Mucosa of descending colon (tissue), 3 donors: ENCODE measurements around the gene EMC9. TPM values are rescaled to one million over a fixed set of nuclear protein-coding genes. Genes with fewer than 3 reads are reported as not detected.

ENCODE experiments used
- ATAC-seq: fragments of 200-7000 bp; cut with Tn5 transposase; one replicate; pipeline ENCODE4 v1.9.1; 2020; ENCODE audit warnings: mild to moderate bottlenecking, moderate library complexity
- DNase-seq, 3 donors: peaks; one replicate each; pipeline ENCODE4 v3.0.0-alpha.2; 2020
- H3K36me3 ChIP-seq: fragments of 200-600 bp; one replicate; pipeline ENCODE4 v1.8.0; 2021; ENCODE audit warnings: low read depth, mild to moderate bottlenecking
- H3K4me1 ChIP-seq: fragments of 200-600 bp; one replicate; pipeline ENCODE4 v1.8.0; 2021; ENCODE audit warnings: low read depth, mild to moderate bottlenecking
- H3K4me3 ChIP-seq: fragments of 200-600 bp; one replicate; pipeline ENCODE4 v1.8.0; 2021; ENCODE audit warnings: mild to moderate bottlenecking
- H3K9me3 ChIP-seq: fragments of 200-600 bp; one replicate; pipeline ENCODE4 v1.8.0; 2021; ENCODE audit warnings: mild to moderate bottlenecking
- intact Hi-C, 2 donors: fragments of 100-400 bp; cut with DNase I in 1 of 2; cut with micrococcal nuclease in 1 of 2; formaldehyde crosslinking; loops; one replicate each; pipeline versions ENCODE4 v1.11.0 to v1.11.1; 2022; cut with DNase I, micrococcal nuclease
- long read RNA-seq, 2 donors: library from polyadenylated mRNA; unstranded; transcript quantifications; one replicate each; pipeline ENCODE4 v2.0.0, GENCODE V29; 2019 to 2021
- total RNA-seq, 3 donors: library from RNA; stranded (reverse); fragmentation: NEBNext Ultra II Directional in 2 of 3; extraction: Animal tissue kit (Norgen Biotek cat#: 25700) in 2 of 3; gene quantifications; one replicate each; pipeline versions ENCODE4 v1.2.1 to v1.2.4, GENCODE V29; 2021 to 2023
- TF ChIP-seq, protein P1 (sequence below): fragments of 200-600 bp; IDR thresholded peaks from one replicate; pipeline ENCODE4 v1.8.0; 2022; ENCODE audit warnings: antibody characterized with exemption, mild to moderate bottlenecking
- donor health status: DM: no; HTN: no; CAD: no; lungs with moderate emphysema.
- donor health status: DM: no; HTN: no; CAD: no.
- donor health status: DM: no; HTN: yes; CAD: no.

The EMC9 gene, protein sequence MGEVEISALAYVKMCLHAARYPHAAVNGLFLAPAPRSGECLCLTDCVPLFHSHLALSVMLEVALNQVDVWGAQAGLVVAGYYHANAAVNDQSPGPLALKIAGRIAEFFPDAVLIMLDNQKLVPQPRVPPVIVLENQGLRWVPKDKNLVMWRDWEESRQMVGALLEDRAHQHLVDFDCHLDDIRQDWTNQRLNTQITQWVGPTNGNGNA
- total RNA-seq, result 10 to 100 TPM; 18.3 to 24.9 (median 20.4) TPM
- long read RNA-seq, donor 1, partial matches to known transcripts, result 4 of 19 reads
- long read RNA-seq, donor 1, other reads (novel, unspliced or antisense), result 8 of 19 reads
- long read RNA-seq, donor 2, transcript EMC9-201 (6 exons, 835 nt), result major isoform, 10 of 15 reads
- long read RNA-seq, donor 2, partial matches to known transcripts, result 0 of 15 reads
- long read RNA-seq, donor 2, other reads (novel, unspliced or antisense), result 2 of 15 reads

DNA sequence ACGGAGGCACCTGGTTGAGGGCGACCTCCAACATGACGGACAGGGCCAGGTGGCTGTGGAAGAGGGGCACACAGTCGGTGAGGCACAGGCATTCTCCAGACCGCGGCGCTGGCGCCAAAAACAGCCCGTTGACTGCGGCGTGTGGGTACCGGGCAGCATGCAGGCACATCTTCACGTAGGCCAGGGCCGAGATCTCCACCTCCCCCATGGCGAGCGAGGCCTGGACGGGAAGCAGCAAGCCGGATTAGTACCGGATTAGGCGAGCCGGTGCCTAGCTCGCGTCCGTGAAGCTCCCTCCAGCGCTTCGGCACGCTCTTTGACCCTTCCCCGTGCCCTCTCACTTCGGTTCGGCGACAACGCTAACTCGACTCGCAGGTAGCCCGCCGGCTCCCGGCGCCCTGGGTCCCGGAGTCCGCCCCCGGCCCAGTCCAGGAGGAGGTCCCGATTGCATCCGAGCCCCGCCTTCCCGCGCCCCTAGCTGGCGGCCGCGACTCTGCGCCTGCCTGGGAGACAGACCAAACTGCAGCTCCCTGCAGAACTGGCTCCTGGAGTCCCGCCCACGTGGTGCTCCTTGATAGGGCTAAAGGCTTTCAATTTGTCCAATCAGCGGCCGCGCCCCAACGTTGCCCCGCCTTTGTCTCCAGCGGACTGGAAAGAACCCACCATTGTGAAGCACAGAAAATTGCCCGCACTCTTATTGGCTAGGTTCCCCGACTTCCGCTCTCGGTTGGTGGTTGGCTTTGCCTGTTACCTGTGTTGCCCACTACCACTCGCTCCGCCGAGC lies at the start of gene EMC9:
EMC9 (minus strand) TSS at position 495 of the 784 bp plus-strand sequence; CDS start at position 208, 287 bp downstream.
- H3K9me3 ChIP-seq, result no peaks in the 10 kb centered on the region
- H3K36me3 ChIP-seq, result no peaks in the 10 kb centered on the region
- intact Hi-C loops, result no loop called here
- H3K4me1 ChIP-seq, result peaks cover 58% of the 10 kb centered on the region
- peak within 1 kb of the TSS; percentile 46 for H3K4me3 ChIP-seq
- peak; percentile 100 for DNase-seq
- peak; percentile 89 for ATAC-seq
- TF ChIP-seq, protein P1, sequence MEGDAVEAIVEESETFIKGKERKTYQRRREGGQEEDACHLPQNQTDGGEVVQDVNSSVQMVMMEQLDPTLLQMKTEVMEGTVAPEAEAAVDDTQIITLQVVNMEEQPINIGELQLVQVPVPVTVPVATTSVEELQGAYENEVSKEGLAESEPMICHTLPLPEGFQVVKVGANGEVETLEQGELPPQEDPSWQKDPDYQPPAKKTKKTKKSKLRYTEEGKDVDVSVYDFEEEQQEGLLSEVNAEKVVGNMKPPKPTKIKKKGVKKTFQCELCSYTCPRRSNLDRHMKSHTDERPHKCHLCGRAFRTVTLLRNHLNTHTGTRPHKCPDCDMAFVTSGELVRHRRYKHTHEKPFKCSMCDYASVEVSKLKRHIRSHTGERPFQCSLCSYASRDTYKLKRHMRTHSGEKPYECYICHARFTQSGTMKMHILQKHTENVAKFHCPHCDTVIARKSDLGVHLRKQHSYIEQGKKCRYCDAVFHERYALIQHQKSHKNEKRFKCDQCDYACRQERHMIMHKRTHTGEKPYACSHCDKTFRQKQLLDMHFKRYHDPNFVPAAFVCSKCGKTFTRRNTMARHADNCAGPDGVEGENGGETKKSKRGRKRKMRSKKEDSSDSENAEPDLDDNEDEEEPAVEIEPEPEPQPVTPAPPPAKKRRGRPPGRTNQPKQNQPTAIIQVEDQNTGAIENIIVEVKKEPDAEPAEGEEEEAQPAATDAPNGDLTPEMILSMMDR, result peak; percentile 64

DNA sequence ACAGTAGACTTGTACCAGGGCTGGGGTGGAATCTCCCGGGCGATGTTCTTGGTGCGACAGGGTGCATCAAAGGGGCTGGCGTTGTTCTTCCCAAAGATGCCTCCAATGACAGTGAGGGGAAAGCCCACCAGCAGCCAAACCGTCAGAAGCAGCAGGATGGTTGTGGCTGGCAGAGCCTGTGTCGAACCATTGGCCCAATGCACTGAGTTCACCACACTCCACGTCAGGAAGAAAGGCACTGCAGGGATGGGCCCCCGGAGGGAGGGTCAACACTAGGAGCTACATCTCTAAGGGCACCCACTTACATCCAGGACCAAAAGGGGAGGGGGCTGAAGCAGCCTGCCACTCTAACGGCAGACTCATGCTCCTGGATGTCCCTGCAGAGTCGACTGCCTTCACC lies 49.0 kb upstream of the EMC9 start:
- Histone ChIP-seq H3K9me3 (no peaks in the 10 kb centered on the region), H3K4me1 (peaks cover 12% of the 10 kb centered on the region), H3K4me3 (no peak overlapping the region), H3K36me3 (no peaks in the 10 kb centered on the region)
- TF ChIP-seq, protein P1, result no peak
- DNase-seq (no peak), ATAC-seq (no peak)
- intact Hi-C loops, result no loop called here

DNA sequence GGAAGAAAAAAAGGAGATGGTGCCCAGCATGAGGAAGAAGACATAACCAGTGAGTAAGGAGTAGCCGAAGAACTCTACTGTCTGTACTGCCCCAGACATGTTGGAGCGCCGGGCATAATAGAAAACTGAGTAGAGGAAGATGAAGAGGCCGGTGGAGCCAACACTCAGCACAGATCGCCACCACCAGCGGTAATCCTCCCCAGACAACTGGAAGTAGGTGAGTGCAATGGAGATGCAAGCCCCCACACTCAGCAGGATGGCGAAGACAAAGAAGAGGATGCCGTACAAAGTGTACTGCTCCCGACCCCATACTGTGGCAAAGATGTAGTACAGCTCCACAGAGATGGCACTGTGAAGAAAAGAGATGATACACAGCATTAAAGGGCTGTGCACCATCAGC lies 48.1 kb upstream of the EMC9 start:
- H3K9me3 ChIP-seq, result no peaks in the 10 kb centered on the region
- TF ChIP-seq, protein P1, result no peak
- H3K36me3 ChIP-seq, result no peaks in the 10 kb centered on the region
- ATAC-seq, result no peak
- peaks cover 8% of the 10 kb centered on the region for H3K4me1 ChIP-seq
- no peak overlapping the region for H3K4me3 ChIP-seq
- intact Hi-C loops, result no loop called here
- no peak for DNase-seq

DNA sequence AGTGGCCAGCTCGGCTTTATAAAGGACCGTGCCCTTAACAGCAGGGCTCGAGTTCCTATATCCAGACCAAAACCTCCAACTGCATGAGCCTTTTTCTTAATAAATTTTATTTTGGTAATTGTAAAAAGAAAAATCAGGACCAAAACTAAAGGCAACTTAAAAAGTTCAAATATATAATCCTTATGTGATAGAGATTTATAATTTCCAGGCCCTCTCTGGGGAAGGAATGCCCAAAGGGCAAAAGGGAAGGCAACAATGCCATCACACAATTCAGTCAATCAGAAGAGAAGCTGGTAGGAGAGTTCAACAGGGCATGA lies 47.6 kb upstream of the EMC9 start:
- peak overlapping the region; percentile 20 for H3K4me3 ChIP-seq
- DNase-seq, result no peak
- no peaks in the 10 kb centered on the region for H3K36me3 ChIP-seq
- ATAC-seq, result no peak
- no peaks in the 10 kb centered on the region for H3K9me3 ChIP-seq
- H3K4me1 ChIP-seq, result peaks cover 7% of the 10 kb centered on the region
- intact Hi-C loops, result no loop called here
- TF ChIP-seq, protein P1, result no peak

DNA sequence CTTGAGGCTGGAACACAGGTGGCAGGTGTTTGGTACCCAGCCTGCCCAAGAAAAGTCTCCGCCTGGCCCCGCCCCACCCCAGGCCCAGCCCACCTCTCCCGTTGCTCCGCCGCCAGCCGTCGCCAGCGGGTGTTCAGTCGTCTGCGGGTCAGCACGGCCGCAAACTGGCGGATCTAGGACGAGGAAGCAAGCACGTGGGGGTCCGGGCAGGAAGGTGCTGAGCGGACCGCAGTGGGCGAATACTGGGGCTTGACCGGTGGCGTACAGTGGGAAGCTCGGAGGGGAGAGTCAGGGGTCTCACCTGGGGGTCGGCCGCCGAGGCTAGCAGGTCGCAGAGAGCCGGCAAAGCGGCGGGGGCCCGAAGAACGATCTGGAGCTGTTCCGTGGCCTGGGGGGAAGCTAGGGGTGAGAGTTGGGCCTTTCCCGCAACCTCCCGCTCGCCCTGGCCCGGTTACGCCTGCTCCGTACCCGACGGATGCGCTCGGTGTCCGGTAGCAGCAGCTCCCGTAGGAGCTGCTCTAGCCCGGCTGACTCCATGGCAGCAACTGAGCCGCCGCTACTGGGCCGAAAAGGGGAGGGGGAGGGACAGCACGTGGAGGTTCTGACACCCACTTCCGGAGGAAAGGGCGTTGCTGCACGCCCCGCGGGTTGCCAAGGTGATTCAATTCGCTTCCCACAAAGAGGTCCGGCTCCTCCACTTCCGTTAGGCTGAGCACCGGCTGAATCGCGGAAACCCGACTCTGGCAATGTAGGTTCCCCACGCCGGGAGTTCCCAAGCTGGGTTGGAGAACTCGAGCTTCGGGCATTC lies 47.1 kb upstream of the EMC9 start, which contains the start of gene IPO4:
IPO4 (minus strand) TSS at position 566 of the 808 bp plus-strand sequence; CDS start at position 537, 29 bp downstream.
- Histone ChIP-seq H3K4me3 (peak within 1 kb of the TSS; percentile 20), H3K9me3 (no peaks in the 10 kb centered on the region), H3K36me3 (no peaks in the 10 kb centered on the region), H3K4me1 (peaks cover 7% of the 10 kb centered on the region)
- intact Hi-C loops, result no loop called here
- ATAC-seq (peak; percentile 98), DNase-seq (peak; percentile 94 to 97 (median 94))
- TF ChIP-seq, protein P1, result no peak
